Esophagus squamous epithelium (tissue), 5 donors: ENCODE results near the gene MAP1S. TPM values are rescaled to one million over a fixed set of nuclear protein-coding genes. Genes with fewer than 3 reads are reported as not detected.
A peak's percentile ranks its signal among the peaks of the same experiment; 100 is the strongest.

Source experiments
- DNase-seq: peaks from one replicate; lab custom pipeline; 2025; lab: John Stamatoyannopoulos, UW
- H3K27ac ChIP-seq, 4 donors: fragments of 200-600 bp; sonication (generic); one replicate each; pipeline ENCODE4 v1.5.1; 2016 to 2019; ENCODE audit warnings: mild to moderate bottlenecking in 1 of 4
- H3K27me3 ChIP-seq, 4 donors: fragments of 200-600 bp; sonication (generic); 1 replicate in 3 of 4; 2 replicates in 1 of 4; pipeline versions ENCODE4 v1.5.1 to v1.6.0; 2017 to 2021; ENCODE audit warnings: antibody characterized with exemption in 1 of 4
- H3K36me3 ChIP-seq, 3 donors: fragments of 200-600 bp; sonication (generic); one replicate each; pipeline ENCODE4 v1.5.1; 2016 to 2019
- H3K4me1 ChIP-seq, 3 donors: fragments of 200-600 bp; sonication (generic); one replicate each; pipeline ENCODE4 v1.5.1; 2017 to 2019
- H3K4me3 ChIP-seq, 4 donors: fragments of 200-600 bp; sonication (generic); 1 replicate in 3 of 4; 2 replicates in 1 of 4; pipeline ENCODE4 v1.5.1; 2016 to 2019; ENCODE audit warnings: mild to moderate bottlenecking in 2 of 4, moderate library complexity in 1 of 4
- H3K9me3 ChIP-seq, 3 donors: fragments of 200-600 bp; sonication (generic); one replicate each; pipeline ENCODE4 v1.5.1; 2016 to 2019
- CTCF ChIP-seq, 6 experiments: fragments of 450-650 bp in 4 of 6; fragments of 200-600 bp in 2 of 6; sonication (generic) in 2 of 6; IDR thresholded peaks; one replicate each; pipeline ENCODE4 v1.5.1; 2016 to 2019; ENCODE audit warnings: antibody characterized with exemption in 6 of 6, mild to moderate bottlenecking in 4 of 6, moderate library complexity in 4 of 6
- POLR2A ChIP-seq, 4 donors: fragments of 450-650 bp; IDR thresholded peaks; one replicate each; pipeline ENCODE4 v1.6.1; 2017; ENCODE audit warnings: antibody characterized with exemption in 4 of 4, mild to moderate bottlenecking in 4 of 4, moderate library complexity in 3 of 4
- WGBS, 2 donors: methylation state at CpG; one replicate each; pipeline ENCODE4 v1.1.5; 2018; 5-methylcytosine and 5-hydroxymethylcytosine counted together
- intact Hi-C: fragments of 100-400 bp; cut with DNase I; formaldehyde crosslinking; loops from one replicate; pipeline ENCODE4 v1.15.0; 2022
- total RNA-seq, 4 donors: library from RNA; depleted of rRNA; stranded (reverse); fragments of >200 nt; gene quantifications; one replicate each; pipeline ENCODE4 v1.1.0, GENCODE V29; 2016
- donor health status: DM: yes; HTN: yes; CAD: no.

Gene MAP1S
- total RNA-seq, 4 donors from 2014 or later: 4.8 to 16.3 (median 11.4) TPM

- intact Hi-C loops: no loop called here
- H3K36me3 ChIP-seq: no peaks in the 10 kb centered on the region
- H3K4me3 ChIP-seq: no peak overlapping the region
- H3K27me3 ChIP-seq: peaks cover 0 to 65% (median 0%) of the 10 kb centered on the region in 4 donors
- H3K27ac ChIP-seq: no peak overlapping the region
- H3K9me3 ChIP-seq: no peaks in the 10 kb centered on the region
- peaks cover 0 to 11% (median 0%) of the 10 kb centered on the region in 3 donors for H3K4me1 ChIP-seq
- TF ChIP-seq POLR2A (IDR thresholded peaks at IDR 0.05) (no peak), CTCF (IDR thresholded peaks at IDR 0.05) (no peak)
- no peak for DNase-seq
- WGBS, 2 donors: 51 to 67% methylated on average over 2 of the region's 2 CpGs
These were observed 42.3 kb upstream of the MAP1S start for GRCh38 chr19:17677002-17677401.

DNA sequence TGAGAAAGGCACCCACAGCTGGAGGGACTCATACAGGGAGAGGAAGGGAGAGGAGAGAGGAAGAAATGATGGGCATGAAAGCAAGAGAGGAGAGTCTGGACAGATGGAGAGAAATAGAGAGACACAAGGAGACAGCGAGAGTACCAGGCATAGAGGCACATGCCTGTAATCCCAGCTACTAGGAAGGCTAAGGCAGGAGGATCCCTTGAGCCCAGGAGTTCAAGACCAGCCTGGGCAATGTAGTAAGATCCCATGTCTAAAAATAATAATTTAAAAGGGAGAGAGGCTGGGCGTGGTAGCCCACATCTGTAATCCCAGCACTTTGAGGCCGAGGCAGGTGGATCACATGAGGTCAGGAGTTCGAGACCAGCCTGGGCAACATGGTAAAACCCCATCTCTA lies 40.4 kb upstream of the MAP1S start:
- no peaks in the 10 kb centered on the region for H3K9me3 ChIP-seq
- H3K27me3 ChIP-seq: peaks cover 0 to 81% (median 0%) of the 10 kb centered on the region in 4 donors
- H3K4me3 ChIP-seq: no peak overlapping the region
- intact Hi-C loops: no loop called here
- peaks cover 0 to 11% (median 0%) of the 10 kb centered on the region in 3 donors for H3K4me1 ChIP-seq
- H3K27ac ChIP-seq: no peak overlapping the region
- H3K36me3 ChIP-seq: no peaks in the 10 kb centered on the region
- DNase-seq: no peak
- WGBS, 2 donors: 65 to 74% methylated on average over 4 of the region's 4 CpGs
- TF ChIP-seq CTCF (IDR thresholded peaks at IDR 0.05) (no peak), POLR2A (IDR thresholded peaks at IDR 0.05) (no peak)

DNA sequence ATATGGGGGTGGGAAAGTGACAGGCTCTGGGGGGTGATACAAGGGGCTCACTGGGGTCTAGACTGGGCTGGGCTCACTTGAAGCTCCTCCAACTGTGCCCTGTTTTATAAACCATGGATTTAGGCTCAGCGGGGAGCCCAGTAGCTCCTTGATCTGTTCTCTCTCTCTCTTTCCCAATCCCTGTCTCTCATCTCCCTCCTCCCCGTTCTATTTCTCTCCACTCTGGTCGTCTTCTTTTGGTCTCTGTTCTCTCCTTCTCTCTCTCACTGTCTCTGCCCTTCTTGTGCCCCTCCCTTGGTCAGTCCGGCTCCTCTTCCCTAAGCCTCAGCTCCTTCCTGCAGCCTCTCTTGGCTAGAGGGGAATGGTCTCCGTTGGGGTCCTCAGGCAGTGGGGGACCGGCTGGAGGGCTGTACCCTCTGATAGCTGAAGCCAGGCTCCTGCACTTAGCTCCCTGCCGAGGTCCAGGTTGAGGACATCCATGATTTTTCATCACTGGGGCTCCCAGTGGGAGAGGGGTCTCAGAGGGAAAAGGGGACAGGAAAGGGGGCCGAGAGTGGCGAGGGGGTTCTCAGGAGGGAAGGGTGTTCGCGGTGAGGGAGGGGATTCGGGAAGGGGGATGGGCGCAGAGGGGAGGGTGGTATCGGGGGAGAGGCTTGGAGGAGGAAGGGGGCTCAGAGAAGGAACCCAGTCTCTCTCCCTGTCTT lies 39.6 kb upstream of the MAP1S start:
- 7 to 9% methylated on average over 5 to 9 of the region's 14 CpGs for WGBS, 2 donors
- DNase-seq: no peak
- Histone ChIP-seq H3K4me1 (peaks cover 0 to 11% (median 0%) of the 10 kb centered on the region in 3 donors), H3K4me3 (peak overlapping the region in 2 of 4 donors; percentile 27 to 41), H3K36me3 (no peaks in the 10 kb centered on the region), H3K9me3 (no peaks in the 10 kb centered on the region), H3K27me3 (peaks cover 0 to 88% (median 2%) of the 10 kb centered on the region in 4 donors), H3K27ac (peak overlapping the region; percentile 28 to 64 (median 54))
- TF ChIP-seq CTCF (IDR thresholded peaks at IDR 0.05): no peak
- TF ChIP-seq POLR2A (IDR thresholded peaks at IDR 0.05): no peak
- intact Hi-C loops: no loop called here

GRCh38 chr19:17680230-17680722 lies 39.0 kb upstream of the MAP1S start:
- Histone ChIP-seq H3K4me3 (peak overlapping the region in 2 of 4 donors; percentile 27 to 41), H3K36me3 (no peaks in the 10 kb centered on the region), H3K9me3 (no peaks in the 10 kb centered on the region), H3K27me3 (peaks cover 0 to 94% (median 2%) of the 10 kb centered on the region in 4 donors), H3K4me1 (peaks cover 0 to 11% (median 0%) of the 10 kb centered on the region in 3 donors), H3K27ac (peak overlapping the region in 2 of 4 donors; percentile 28 to 64)
- no peak for DNase-seq
- TF ChIP-seq POLR2A (IDR thresholded peaks at IDR 0.05): no peak
- WGBS, 2 donors: 7 to 27% methylated on average over 11 to 18 of the region's 38 CpGs
- intact Hi-C loops: no loop called here

GRCh38 chr19:17681505-17682125 lies 37.7 kb upstream of the MAP1S start:
- intact Hi-C loops: no loop called here
- no peak overlapping the region for H3K4me3 ChIP-seq
- DNase-seq: no peak
- H3K27ac ChIP-seq: no peak overlapping the region
- H3K4me1 ChIP-seq: peaks cover 5 to 23% (median 5%) of the 10 kb centered on the region in 3 donors
- H3K27me3 ChIP-seq: peaks cover under 1 to 100% (median 9%) of the 10 kb centered on the region in 4 donors
- TF ChIP-seq POLR2A (IDR thresholded peaks at IDR 0.05) (no peak), CTCF (IDR thresholded peaks at IDR 0.05) (no peak)
- H3K9me3 ChIP-seq: no peaks in the 10 kb centered on the region
- 54 to 56% methylated on average over 24 to 25 of the region's 25 CpGs for WGBS, 2 donors
- H3K36me3 ChIP-seq: no peaks in the 10 kb centered on the region
